Measurements from ENCODE around the gene PLCB1.
A peak's percentile ranks its signal among the peaks of the same experiment; 100 is the strongest.

The PLCB1 gene

DNA sequence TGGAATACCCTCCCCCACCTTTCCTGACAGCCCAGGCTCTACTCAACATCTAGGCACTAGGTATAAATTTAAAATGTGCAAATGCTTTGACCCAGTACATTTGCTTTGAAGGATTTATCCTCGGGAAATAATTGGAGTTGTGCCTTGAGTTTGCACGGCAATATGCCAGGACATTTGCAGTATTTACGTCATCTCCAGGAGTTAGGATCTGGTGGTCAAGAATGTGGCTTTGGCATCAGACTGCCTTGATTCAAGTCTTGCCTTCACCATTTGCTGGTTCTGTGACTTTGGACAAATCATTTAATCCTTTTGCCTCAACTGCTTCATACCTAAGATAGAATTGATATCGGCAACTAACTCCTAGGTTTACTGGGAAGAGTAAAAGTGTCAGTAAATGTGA lies 169.6 kb downstream of the PLCB1 start:
- no peak for DNase-seq (ENCODE audit: low read depth)

- no peak for DNase-seq (ENCODE audit: low read depth)
Observed at GRCh38 chr20:8303651-8304050, 171.6 kb downstream of the PLCB1 start.

GRCh38 chr20:8304124-8304816 lies 172.2 kb downstream of the PLCB1 start:
- no peak for DNase-seq (ENCODE audit: low read depth)

DNA sequence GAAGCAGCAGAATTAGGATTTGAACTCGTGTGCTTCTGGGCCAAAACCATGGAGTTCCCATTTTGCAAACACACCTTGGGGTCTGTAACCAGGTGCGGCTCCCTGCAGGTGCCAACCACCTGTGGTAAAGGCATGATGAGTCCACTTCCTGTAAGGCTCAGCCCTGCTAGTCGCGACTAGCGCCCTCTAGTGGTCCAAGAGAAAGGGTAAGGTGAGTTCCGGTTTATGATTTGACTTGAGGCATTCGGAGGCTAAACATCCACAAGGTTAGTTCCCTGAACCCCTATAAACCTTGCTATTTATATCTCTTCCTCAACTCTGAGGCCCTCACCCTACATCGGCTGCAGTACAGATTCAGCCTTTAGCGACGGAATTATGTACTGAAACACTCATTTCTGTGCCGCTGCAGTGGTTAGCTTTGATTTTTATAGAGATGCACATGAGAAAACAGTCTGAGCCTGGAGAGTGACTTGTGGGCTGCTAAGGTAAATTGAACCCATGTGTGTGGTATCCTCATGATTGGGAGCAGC lies 173.4 kb downstream of the PLCB1 start:
- DNase-seq (ENCODE audit: low read depth), result peak; percentile 6

GRCh38 chr20:8306937-8307336 lies 174.9 kb downstream of the PLCB1 start:
- DNase-seq (ENCODE audit: low read depth), result no peak

DNA sequence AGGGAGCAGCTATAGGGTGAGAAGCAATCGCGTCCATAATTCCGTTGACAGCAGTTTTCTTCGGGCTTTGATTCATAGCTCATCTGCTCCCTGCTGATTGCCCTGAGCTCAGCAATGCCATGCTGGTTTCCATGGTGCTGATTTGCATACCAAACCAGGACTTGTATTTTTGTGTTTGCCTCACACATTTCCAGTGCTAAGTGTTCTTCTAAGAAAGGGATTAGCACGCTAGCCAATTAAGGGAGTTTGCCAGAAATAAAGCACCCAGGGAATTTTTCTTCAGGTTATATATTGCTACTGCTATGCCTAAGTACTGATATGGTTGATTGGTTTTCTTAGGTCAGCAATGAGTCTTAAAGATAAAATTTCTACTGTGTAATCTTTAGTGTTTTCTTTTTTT lies 177.6 kb downstream of the PLCB1 start:
- DNase-seq (ENCODE audit: low read depth), result no peak

- no peak for DNase-seq (ENCODE audit: low read depth)
Observed at GRCh38 chr20:8310618-8311017, 178.6 kb downstream of the PLCB1 start.

DNA sequence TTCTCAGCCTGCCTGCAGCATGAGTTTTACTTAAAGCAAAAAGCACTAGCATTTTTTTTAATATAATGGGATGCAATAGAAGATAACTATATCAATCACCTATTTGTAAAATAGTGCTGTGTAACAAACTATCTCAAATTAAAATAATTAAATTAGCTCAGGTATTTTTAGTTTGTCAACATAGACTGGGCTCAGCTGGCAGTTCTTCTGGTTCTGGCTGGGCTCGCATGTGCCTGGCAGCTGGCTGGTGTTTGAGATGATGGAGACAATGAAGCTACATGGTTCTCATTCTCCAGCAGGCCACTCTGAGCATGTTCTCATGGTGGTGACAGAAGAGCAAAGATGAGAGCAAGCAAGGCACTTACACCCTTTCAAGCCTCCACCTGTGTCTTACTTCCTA lies 181.0 kb downstream of the PLCB1 start:
- no peak for DNase-seq (ENCODE audit: low read depth)

- no peak for DNase-seq (ENCODE audit: low read depth)
Observed at GRCh38 chr20:8315639-8316573, 183.8 kb downstream of the PLCB1 start.

GRCh38 chr20:8317448-8317847 lies 185.4 kb downstream of the PLCB1 start:
- no peak for DNase-seq (ENCODE audit: low read depth)

GRCh38 chr20:8318965-8319625 lies 187.0 kb downstream of the PLCB1 start:
- DNase-seq (ENCODE audit: low read depth), result no peak

GRCh38 chr20:8320306-8320705 lies 188.2 kb downstream of the PLCB1 start:
- DNase-seq (ENCODE audit: low read depth), result no peak

- no peak for DNase-seq (ENCODE audit: low read depth)
Observed at GRCh38 chr20:8321001-8321400, 188.9 kb downstream of the PLCB1 start.

DNA sequence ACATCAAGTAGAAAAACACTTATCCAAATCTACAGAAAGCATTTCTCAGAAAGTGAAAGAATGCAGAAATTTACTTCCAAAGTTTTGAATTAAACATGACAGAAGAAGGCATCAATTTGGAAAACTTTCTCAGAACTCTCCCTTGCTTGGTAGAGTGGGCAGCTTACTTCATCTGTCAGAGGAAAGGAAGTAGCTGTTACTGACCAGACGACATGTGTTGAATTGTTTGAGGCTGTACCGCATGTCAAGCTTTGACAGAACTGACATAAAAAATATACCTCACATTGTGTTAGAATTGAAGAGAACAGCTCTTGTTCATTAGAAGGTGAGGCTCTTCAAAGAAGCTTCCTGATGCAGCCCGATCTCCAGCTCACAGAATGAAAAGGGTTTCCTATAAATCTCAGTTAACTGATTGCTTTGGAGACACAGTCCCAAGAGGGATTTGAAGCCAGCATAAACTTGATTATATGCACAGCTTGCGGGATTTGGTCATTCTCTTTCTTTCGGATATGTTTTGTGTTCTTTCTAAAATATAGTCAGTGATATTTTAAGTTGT lies 190.7 kb downstream of the PLCB1 start:
- no peak for DNase-seq (ENCODE audit: low read depth)

GRCh38 chr20:8326191-8326590 lies 194.1 kb downstream of the PLCB1 start:
- DNase-seq (ENCODE audit: low read depth), result no peak

DNA sequence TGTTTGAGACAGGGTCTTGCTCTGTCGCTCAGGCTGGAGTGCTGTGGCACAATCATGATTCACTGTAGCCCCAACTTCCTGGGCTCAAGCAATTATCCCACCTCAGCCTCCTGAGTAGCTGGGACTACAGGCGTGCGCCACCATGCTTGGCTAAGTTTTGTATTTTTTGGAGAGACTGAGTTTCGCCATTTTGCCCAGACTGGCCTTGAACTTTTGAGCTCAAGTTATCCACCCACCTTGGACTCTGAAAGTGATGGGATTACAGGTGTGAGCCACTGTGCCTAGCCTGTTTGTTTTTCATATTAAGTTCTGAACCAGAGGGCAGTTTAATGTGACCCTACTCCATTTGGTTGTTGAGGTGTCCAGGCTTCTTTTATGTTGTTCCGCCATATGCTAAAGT lies 194.8 kb downstream of the PLCB1 start:
- no peak for DNase-seq (ENCODE audit: low read depth)

DNA sequence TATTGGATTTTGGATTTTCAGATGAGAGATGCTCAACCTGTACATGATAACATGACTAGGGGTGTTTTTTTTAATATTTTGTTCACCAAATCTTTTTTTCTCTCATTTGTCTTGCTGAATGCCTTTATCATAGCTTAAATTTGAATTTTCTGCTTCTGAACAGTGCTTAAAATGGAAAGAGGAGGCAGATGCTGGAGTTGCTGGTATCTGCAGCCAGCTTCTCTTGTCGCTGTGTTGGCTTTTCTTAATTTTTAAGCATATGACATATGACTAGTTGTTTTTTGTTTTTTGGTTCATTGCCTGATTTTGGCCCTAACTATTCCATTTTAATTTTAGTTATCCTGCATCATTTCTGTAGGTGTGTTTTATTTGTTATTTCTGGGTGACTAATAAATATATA lies 196.1 kb downstream of the PLCB1 start:
- no peak for DNase-seq (ENCODE audit: low read depth)

- no peak for DNase-seq (ENCODE audit: low read depth)
Observed at GRCh38 chr20:8330319-8330784, 198.3 kb downstream of the PLCB1 start.

DNA sequence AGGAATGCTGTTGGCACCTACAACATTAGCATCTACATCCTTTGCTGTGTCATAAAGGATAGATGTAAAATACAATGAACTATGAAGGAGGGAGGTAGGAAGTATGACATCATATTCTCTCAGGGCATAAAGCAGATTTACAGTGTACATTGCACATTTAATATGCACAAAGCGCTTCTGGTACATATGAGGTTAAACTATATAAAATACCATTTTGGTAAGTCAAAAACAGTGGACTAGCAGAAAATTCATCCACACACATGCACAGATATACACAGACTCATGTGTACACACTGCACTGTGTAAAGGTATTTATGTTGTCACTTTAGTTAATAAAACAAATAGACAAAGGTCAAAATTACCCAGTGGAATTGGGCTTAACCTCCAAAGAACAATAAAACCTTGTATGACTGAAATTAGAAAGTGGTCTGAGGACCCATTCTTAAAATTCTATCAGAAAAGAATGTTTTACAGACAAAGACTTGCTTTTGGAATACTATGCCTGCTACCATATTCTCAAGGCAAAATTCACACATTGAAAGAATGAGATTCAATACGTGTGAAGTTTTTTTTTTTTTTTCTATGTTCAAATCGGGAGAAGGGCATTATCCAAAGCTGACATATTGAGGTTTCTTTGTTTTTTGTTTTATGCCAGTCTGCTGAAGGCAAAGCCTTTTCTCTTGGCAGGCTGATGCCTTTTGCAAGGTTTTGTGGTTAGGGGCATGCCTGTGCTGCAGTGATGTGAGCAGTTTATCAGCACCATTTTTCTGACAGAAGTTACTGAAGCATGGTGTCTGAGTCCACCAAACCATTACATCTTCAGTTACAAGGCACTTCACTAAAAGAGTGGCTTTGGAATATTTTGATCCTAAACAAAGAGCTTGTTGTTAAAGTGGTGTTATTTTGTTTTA lies 199.0 kb downstream of the PLCB1 start:
- DNase-seq (ENCODE audit: low read depth), result no peak

GRCh38 chr20:8331740-8332412 lies 199.8 kb downstream of the PLCB1 start:
- DNase-seq (ENCODE audit: low read depth), result peak; percentile 45
